ENCODE results near the gene TNFRSF1A. TPM values are rescaled to one million over a fixed set of nuclear protein-coding genes. Genes with fewer than 3 reads are reported as not detected.

TNFRSF1A gene
- total and polyA plus RNA-seq, 11 donors = 23.7 to 141 (median 54.2) TPM

DNA sequence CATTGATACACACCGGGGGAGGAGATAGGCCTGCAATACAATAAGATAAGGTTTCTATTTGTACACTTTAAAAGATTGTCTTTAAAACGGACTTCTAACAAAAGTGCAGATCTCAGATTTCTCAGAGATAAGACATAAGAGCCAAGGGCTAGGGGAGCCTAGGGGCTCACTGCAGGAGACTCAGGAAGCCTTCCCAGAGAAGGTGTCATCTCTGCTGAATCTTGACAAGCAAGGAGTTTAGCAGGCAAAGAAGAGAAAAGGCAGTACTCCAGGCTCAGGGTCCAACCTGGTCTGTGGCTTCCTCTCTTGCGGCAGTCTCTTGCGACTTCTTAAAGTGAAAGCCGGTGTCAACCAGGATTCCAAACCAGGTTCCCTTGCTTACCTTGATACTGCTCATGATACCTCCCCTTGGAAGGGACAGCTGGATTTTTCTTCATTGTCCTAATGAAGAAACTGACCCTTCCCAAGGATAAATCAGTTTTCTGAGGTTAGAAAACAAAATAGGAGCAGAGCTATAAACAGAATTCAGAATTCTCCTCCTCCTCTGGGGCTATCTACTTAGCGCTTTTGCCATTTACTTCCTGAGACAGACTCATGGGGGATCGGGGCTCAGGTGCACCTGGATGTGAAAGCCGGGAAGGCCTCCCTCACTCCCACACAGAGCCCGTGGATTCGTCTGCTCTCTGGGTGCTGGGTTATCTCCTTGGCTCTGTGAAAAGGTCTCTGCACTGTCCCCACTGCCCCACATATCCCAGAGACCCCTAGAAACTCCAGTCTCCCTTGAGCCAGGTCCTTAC, 35.2 kb upstream of the TNFRSF1A start:
- ATAC-seq = no peak
- 70 to 75% (median 73%) methylated on average over 10 of the region's 10 CpGs for WGBS, 4 donors
- no peak for TF ChIP-seq POLR2A (IDR thresholded peaks at IDR 0.05)
- TF ChIP-seq, protein P1, sequence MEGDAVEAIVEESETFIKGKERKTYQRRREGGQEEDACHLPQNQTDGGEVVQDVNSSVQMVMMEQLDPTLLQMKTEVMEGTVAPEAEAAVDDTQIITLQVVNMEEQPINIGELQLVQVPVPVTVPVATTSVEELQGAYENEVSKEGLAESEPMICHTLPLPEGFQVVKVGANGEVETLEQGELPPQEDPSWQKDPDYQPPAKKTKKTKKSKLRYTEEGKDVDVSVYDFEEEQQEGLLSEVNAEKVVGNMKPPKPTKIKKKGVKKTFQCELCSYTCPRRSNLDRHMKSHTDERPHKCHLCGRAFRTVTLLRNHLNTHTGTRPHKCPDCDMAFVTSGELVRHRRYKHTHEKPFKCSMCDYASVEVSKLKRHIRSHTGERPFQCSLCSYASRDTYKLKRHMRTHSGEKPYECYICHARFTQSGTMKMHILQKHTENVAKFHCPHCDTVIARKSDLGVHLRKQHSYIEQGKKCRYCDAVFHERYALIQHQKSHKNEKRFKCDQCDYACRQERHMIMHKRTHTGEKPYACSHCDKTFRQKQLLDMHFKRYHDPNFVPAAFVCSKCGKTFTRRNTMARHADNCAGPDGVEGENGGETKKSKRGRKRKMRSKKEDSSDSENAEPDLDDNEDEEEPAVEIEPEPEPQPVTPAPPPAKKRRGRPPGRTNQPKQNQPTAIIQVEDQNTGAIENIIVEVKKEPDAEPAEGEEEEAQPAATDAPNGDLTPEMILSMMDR (IDR thresholded peaks at IDR 0.05) = peak in 1 of 12 donors; percentile 2

GRCh38 chr12:6376079-6376869, 34.4 kb upstream of the TNFRSF1A start:
- Histone ChIP-seq H3K4me1 (peaks cover 0 to 65% (median 22%) of the 10 kb centered on the region in 12 donors), H3K36me3 (no peaks in the 10 kb centered on the region), H3K27me3 (no peaks in the 10 kb centered on the region), H3K27ac (peak overlapping the region in 9 of 12 donors; percentile 6 to 69 (median 47)), H3K9me3 (no peaks in the 10 kb centered on the region), H3K4me3 (no peak overlapping the region)
- peak; percentile 40 to 76 (median 74) for ATAC-seq
- peak in 4 of 5 donors; percentile 36 to 73 (median 64) for DNase-seq
- WGBS, 4 donors = 53 to 65% (median 57%) methylated on average over 18 to 19 of the region's 19 CpGs
- no peak for TF ChIP-seq POLR2A (IDR thresholded peaks at IDR 0.05)
- TF ChIP-seq, protein P1 (IDR thresholded peaks at IDR 0.05) = peak in 9 of 12 donors; percentile 19 to 54 (median 32)
- intact Hi-C loops (cut with DNase I) = loop anchor here in 2 of 10 donors (5.0 kb wide), 1 partner anchor 39 kb away; no protein-coding TSS in a partner anchor

More for the DNA sequence above, 35.2 kb upstream of the TNFRSF1A start:
- Histone ChIP-seq H3K27ac (peak overlapping the region in 8 of 12 donors; percentile 4 to 69 (median 52)), H3K4me1 (peaks cover 0 to 60% (median 21%) of the 10 kb centered on the region in 12 donors), H3K9me3 (no peaks in the 10 kb centered on the region), H3K36me3 (no peaks in the 10 kb centered on the region), H3K27me3 (no peaks in the 10 kb centered on the region), H3K4me3 (no peak overlapping the region)
- intact Hi-C loops (cut with DNase I) = loop anchor here in 2 of 10 donors (5.0 kb wide), 1 partner anchor 40 kb away; no protein-coding TSS in a partner anchor
- no peak for DNase-seq

DNA sequence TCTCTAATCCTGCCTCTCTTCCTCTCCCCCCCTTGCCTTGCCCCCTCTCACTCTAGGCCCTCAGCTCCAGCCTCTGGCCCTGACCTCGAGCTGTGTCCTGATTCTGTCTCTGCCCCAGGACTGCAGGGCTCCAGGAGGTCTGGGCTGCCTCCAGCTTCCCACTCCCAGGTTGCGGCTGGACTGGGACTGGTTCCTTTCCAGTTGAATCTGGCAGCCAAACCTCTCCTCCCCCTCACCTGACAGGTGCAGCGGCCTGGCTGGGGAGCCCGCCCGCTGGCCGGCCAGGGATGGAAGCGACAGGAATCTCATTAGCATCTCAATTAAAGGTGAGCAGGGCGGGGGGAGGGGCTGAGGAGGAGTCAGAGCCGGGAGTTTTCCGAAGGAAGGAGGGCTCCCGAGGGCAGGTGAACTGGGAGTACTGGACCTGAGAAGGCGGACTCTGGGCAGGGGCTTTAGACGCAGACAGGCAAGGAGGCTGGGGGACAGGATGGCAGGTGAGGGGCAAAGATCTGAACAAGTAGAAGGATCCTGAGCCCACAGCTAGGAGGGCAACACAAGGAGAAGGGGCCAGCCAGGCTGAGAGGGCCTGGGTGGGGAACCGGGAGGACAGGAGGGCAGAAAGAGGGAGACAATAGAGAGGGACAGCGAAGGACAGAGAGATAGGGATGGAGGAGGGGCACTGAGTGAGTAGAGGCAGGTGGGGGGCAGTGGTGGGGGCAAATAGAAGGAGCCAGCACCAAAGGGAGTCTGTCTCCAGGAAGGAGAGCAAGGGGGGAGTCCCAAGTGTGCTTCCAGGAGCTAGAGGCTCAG, 33.6 kb upstream of the TNFRSF1A start, which contains the start of gene SCNN1A:
Gene SCNN1A (minus strand): TSS at position 295 of the 810 bp plus-strand sequence. CDS start 780 bp downstream, outside the sequence.
- 90 to 97% (median 92%) methylated on average over 15 of the region's 15 CpGs for WGBS, 4 donors
- no peaks in the 10 kb centered on the region for H3K9me3 ChIP-seq
- no peaks in the 10 kb centered on the region for H3K27me3 ChIP-seq
- ATAC-seq = no peak
- no peak for DNase-seq
- no peak for TF ChIP-seq POLR2A (IDR thresholded peaks at IDR 0.05)
- TF ChIP-seq, protein P1 (IDR thresholded peaks at IDR 0.05) = no peak
- no peaks in the 10 kb centered on the region for H3K36me3 ChIP-seq
- peaks cover 0 to 61% (median 22%) of the 10 kb centered on the region in 12 donors for H3K4me1 ChIP-seq
- peak within 1 kb of the TSS in 9 of 12 donors; percentile 6 to 69 (median 47) for H3K27ac ChIP-seq
- no peak within 1 kb of the TSS for H3K4me3 ChIP-seq
- intact Hi-C loops (cut with DNase I) = loop anchor here in 2 of 10 donors (5.0 kb wide), 1 partner anchor 38 kb away; no protein-coding TSS in a partner anchor
